KMS-11 (cell line): ENCODE data around the gene TCF7L2.

Experiments used
- H2AFZ ChIP-seq: fragments of 200-600 bp; sonication (generic); 2 replicates; pipeline ENCODE4 v1.6.1; 2016; ENCODE audit warnings: antibody characterized with exemption, mixed run types, low read depth
- H3K27ac ChIP-seq: fragments of 200-600 bp; sonication (generic); 2 replicates; pipeline ENCODE4 v1.6.1; 2016; ENCODE audit warnings: mild to moderate bottlenecking, mixed run types
- H3K27me3 ChIP-seq: fragments of 200-600 bp; sonication (generic); 2 replicates; pipeline ENCODE4 v1.6.1; 2017; ENCODE audit warnings: mild to moderate bottlenecking, low read depth, mixed run types, moderate library complexity; ENCODE audit not compliant: insufficient read depth
- H3K36me3 ChIP-seq: fragments of 200-600 bp; sonication (generic); 2 replicates; pipeline ENCODE4 v1.6.1; 2017; ENCODE audit warnings: mild to moderate bottlenecking, mixed run types; ENCODE audit not compliant: insufficient read depth
- H3K4me1 ChIP-seq: fragments of 200-600 bp; sonication (generic); 2 replicates; pipeline ENCODE4 v1.6.1; 2016; ENCODE audit warnings: mild to moderate bottlenecking, low read depth, mixed run types; ENCODE audit not compliant: poor library complexity, severe bottlenecking
- H3K4me2 ChIP-seq: fragments of 200-600 bp; sonication (generic); 2 replicates; pipeline ENCODE4 v1.7.0; 2016; ENCODE audit warnings: mild to moderate bottlenecking, mixed run types
- H3K4me3 ChIP-seq: fragments of 200-600 bp; sonication (generic); IDR thresholded peaks from 2 replicates; pipeline ENCODE4 v1.6.1; 2017; ENCODE audit warnings: low read depth, low read length, mixed read lengths; ENCODE audit not compliant: insufficient read depth
- H3K79me2 ChIP-seq: fragments of 200-600 bp; sonication (generic); 2 replicates; pipeline ENCODE4 v1.6.1; 2016; ENCODE audit warnings: low read depth, mixed run types; ENCODE audit not compliant: insufficient read depth
- H3K9ac ChIP-seq: fragments of 200-600 bp; sonication (generic); 2 replicates; pipeline ENCODE4 v1.6.1; 2016; ENCODE audit warnings: mild to moderate bottlenecking, mixed run types
- H4K20me1 ChIP-seq: fragments of 200-600 bp; sonication (generic); 2 replicates; pipeline ENCODE4 v1.6.1; 2016; ENCODE audit warnings: mild to moderate bottlenecking, mixed run types; ENCODE audit not compliant: insufficient read depth
- CTCF ChIP-seq: fragments of 200-600 bp; sonication (generic); conservative IDR thresholded peaks from 2 replicates; pipeline ENCODE4 v1.6.1; 2017; ENCODE audit warnings: low read depth, mild to moderate bottlenecking, antibody characterized with exemption, low read length, moderate library complexity, mixed read lengths

TCF7L2 gene

GRCh38 chr10:113124724-113125123 lies 174.7 kb downstream of the TCF7L2 start:
- H3K4me1 ChIP-seq = no peaks in the 10 kb centered on the region
- H3K27ac ChIP-seq = no peak overlapping the region
- TF ChIP-seq CTCF = no peak

GRCh38 chr10:113125612-113126011 lies 175.6 kb downstream of the TCF7L2 start:
- TF ChIP-seq CTCF = no peak
- Histone ChIP-seq H3K9ac (no peak overlapping the region), H3K27me3 (no peaks in the 10 kb centered on the region), H3K36me3 (no peaks in the 10 kb centered on the region), H3K4me2 (no peak overlapping the region), H3K27ac (no peak overlapping the region), H4K20me1 (no peaks in the 10 kb centered on the region), H3K4me1 (no peaks in the 10 kb centered on the region), H3K4me3 (no peak overlapping the region), H3K79me2 (no peaks in the 10 kb centered on the region), H2AFZ (no peak overlapping the region)

More at GRCh38 chr10:113124724-113125123, 174.7 kb downstream of the TCF7L2 start:
- no peaks in the 10 kb centered on the region for H4K20me1 ChIP-seq
- no peak overlapping the region for H2AFZ ChIP-seq
- no peak overlapping the region for H3K4me2 ChIP-seq
- H3K4me3 ChIP-seq = no peak overlapping the region
- no peak overlapping the region for H3K9ac ChIP-seq
- H3K27me3 ChIP-seq = no peaks in the 10 kb centered on the region
- H3K36me3 ChIP-seq = no peaks in the 10 kb centered on the region
- no peaks in the 10 kb centered on the region for H3K79me2 ChIP-seq

- Histone ChIP-seq H3K9ac (no peak overlapping the region), H3K4me2 (no peak overlapping the region), H3K27ac (no peak overlapping the region), H3K79me2 (no peaks in the 10 kb centered on the region), H4K20me1 (no peaks in the 10 kb centered on the region), H2AFZ (no peak overlapping the region), H3K4me3 (no peak overlapping the region), H3K27me3 (no peaks in the 10 kb centered on the region), H3K36me3 (no peaks in the 10 kb centered on the region), H3K4me1 (no peaks in the 10 kb centered on the region)
- no peak for TF ChIP-seq CTCF
Measured at GRCh38 chr10:113126229-113127201, 176.5 kb downstream of the TCF7L2 start.

- H3K36me3 ChIP-seq = no peaks in the 10 kb centered on the region
- H3K27me3 ChIP-seq = no peaks in the 10 kb centered on the region
- H2AFZ ChIP-seq = no peak overlapping the region
- TF ChIP-seq CTCF = no peak
- H3K4me3 ChIP-seq = no peak overlapping the region
- no peak overlapping the region for H3K4me2 ChIP-seq
- no peaks in the 10 kb centered on the region for H3K4me1 ChIP-seq
- H3K9ac ChIP-seq = no peak overlapping the region
- no peak overlapping the region for H3K27ac ChIP-seq
- H4K20me1 ChIP-seq = no peaks in the 10 kb centered on the region
- H3K79me2 ChIP-seq = no peaks in the 10 kb centered on the region
Measured at GRCh38 chr10:113127261-113127900, 177.3 kb downstream of the TCF7L2 start.
